ENCODE data around the gene SSU72.
"Not testable (repeated sequence)": the region's sequence is repeated elsewhere in the genome, so short reads cannot be mapped to it uniquely, and the experiment has no call there.

Gene SSU72

DNA sequence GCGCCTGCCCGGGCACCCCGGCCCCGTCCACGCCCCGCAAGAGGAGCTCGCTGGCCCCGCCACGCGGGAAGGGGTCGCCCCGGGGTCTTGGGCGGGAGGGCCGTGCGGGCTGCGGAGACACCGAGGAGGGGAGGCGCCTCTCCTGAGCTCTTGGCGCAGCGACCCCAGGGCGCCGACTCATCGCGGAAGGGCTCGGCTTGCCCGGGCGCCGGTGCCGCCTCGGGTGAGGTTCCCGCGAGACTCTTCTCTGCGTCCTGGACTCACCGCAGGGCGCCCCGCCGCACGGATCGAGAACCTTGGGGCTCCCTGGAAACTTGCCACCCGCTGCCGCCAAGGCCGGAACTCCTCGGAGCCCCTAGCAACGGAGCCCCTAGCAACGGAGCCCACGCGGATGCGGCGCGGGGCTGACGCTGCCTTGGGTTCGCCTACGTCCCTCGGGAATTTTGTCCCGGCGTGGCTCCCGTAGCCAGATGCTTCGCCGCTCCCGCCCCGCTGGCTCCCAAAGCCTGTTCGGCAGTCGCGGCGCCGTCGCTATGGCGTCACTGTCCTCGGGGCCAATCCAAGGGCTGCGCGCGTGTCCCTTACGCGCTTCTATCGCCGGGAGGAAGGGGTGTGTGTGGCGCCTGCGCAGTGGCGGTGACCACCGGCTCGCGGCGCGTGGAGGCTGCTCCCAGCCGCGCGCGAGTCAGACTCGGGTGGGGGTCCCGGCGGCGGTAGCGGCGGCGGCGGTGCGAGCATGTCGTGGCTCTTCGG is 63.0 kb downstream of the SSU72 start, which contains the start of gene ATAD3A:
Gene ATAD3A, plus strand, starts transcription at position 630 of the 753 bp plus-strand sequence. Its CDS starts 107 bp downstream, at position 737.
- Histone ChIP-seq H3K4me1 (ENCODE audit: control insufficient read depth in 1 of 2, insufficient read depth in 2 of 2, low read length in 2 of 2) (peaks cover 0 to 3% of the 10 kb centered on the region in 2 experiments), H2BK12ac (ENCODE audit: low read length) (peak within 1 kb of the TSS; percentile 48), H2BK5ac (ENCODE audit: low read depth, low read length, poor library complexity) (peak within 1 kb of the TSS; percentile 73), H3K36me3 (ENCODE audit: control insufficient read depth in 1 of 2, insufficient read depth in 2 of 2, low read length in 2 of 2) (peaks cover 8 to 14% of the 10 kb centered on the region in 2 experiments), H2AFZ (ENCODE audit: insufficient read depth, low read length, poor library complexity) (peak within 1 kb of the TSS; percentile 77), H3K79me2 (ENCODE audit: control insufficient read depth, insufficient read depth, low read length, poor library complexity) (peaks cover 5% of the 10 kb centered on the region), H3K79me1 (ENCODE audit: low read length) (peaks cover 5% of the 10 kb centered on the region), H4K91ac (ENCODE audit: low read depth, low read length) (peak within 1 kb of the TSS; percentile 90), H3K14ac (ENCODE audit: low read length) (peak within 1 kb of the TSS; percentile 96), H3K23ac (ENCODE audit: low read length) (no peak within 1 kb of the TSS), H3K9ac (ENCODE audit: low read length) (peak within 1 kb of the TSS; percentile 97), H3K27ac (ENCODE audit: low read depth, low read length) (peak within 1 kb of the TSS; percentile 90), H2BK120ac (ENCODE audit: insufficient read depth, low read length, poor library complexity) (peak within 1 kb of the TSS; percentile 34), H3K9me3 (ENCODE audit: insufficient read depth, low read depth, low read length) (no peaks in the 10 kb centered on the region), H3K4me3 (ENCODE audit: low read depth, low read length) (peak within 1 kb of the TSS; percentile 98), H3K4me2 (ENCODE audit: low read length) (peak within 1 kb of the TSS; percentile 86), H3K18ac (ENCODE audit: low read length) (peak within 1 kb of the TSS; percentile 82), H3K4ac (ENCODE audit: low read depth, low read length) (peak within 1 kb of the TSS; percentile 78), H3K27me3 (ENCODE audit: insufficient read depth, low read length) (no peaks in the 10 kb centered on the region), H2AK5ac (ENCODE audit: low read length) (peak within 1 kb of the TSS; percentile 76), H4K12ac (ENCODE audit: low read depth, low read length) (peak within 1 kb of the TSS; percentile 91), H4K8ac (ENCODE audit: low read depth, low read length) (peak within 1 kb of the TSS; percentile 97)
- WGBS (ENCODE audit: extremely low coverage, insufficient coverage, insufficient read length): no CpG with 5 or more reads among the region's 99 CpGs
- peak; percentile 98 to 99 for DNase-seq

DNA sequence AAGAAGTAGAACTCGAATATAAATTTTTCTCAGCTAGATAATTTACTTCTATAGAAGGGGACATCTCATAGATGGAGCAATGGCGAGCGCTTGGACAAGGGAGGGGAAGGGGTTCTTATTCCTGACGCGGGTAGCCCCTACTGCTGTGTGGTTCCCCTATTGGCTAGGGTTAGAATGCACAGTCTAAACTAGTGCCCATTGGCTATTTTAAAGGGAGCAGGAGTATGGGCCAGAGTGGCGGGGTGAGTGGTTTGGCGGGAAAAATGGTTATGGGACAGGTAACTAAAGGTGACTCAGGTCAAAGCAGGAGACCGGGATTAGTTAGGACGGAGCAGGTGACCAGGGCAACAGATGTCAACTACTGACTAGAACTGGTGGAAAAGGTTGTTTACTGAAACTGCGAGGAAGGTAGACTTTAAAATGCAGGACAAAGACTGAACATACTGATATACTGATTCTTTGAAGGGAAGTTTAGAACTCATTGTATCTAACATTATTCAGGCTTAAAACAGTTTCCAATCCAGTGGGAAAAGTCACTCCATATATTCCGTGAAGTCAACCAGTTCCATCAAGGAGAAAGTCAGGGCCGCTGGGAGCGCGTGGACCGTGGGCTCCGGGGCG is 63.6 kb downstream of the SSU72 start:
- no peaks in the 10 kb centered on the region for H3K27me3 ChIP-seq (ENCODE audit: insufficient read depth, low read length)
- WGBS (ENCODE audit: extremely low coverage, insufficient coverage, insufficient read length): no CpG with 5 or more reads among the region's 17 CpGs
- peak overlapping the region; percentile 97 for H3K9ac ChIP-seq (ENCODE audit: low read length)
- peak overlapping the region; percentile 77 for H2AFZ ChIP-seq (ENCODE audit: insufficient read depth, low read length, poor library complexity)
- H3K14ac ChIP-seq (ENCODE audit: low read length): peak overlapping the region; percentile 96
- DNase-seq: peak in 1 of 2 donors; percentile 56
- peak overlapping the region; percentile 34 for H2BK120ac ChIP-seq (ENCODE audit: insufficient read depth, low read length, poor library complexity)
- H4K91ac ChIP-seq (ENCODE audit: low read depth, low read length): peak overlapping the region; percentile 90
- H3K4me3 ChIP-seq (ENCODE audit: low read depth, low read length): peak overlapping the region; percentile 98
- H3K79me2 ChIP-seq (ENCODE audit: control insufficient read depth, insufficient read depth, low read length, poor library complexity): peaks cover 5% of the 10 kb centered on the region
- peaks cover 5% of the 10 kb centered on the region for H3K79me1 ChIP-seq (ENCODE audit: low read length)
- H2BK5ac ChIP-seq (ENCODE audit: low read depth, low read length, poor library complexity): peak overlapping the region; percentile 73
- peaks cover 0 to 3% of the 10 kb centered on the region in 2 experiments for H3K4me1 ChIP-seq (ENCODE audit: control insufficient read depth in 1 of 2, insufficient read depth in 2 of 2, low read length in 2 of 2)
- no peaks in the 10 kb centered on the region for H3K9me3 ChIP-seq (ENCODE audit: insufficient read depth, low read depth, low read length)
- peaks cover 6 to 12% of the 10 kb centered on the region in 2 experiments for H3K36me3 ChIP-seq (ENCODE audit: control insufficient read depth in 1 of 2, insufficient read depth in 2 of 2, low read length in 2 of 2)
- peak overlapping the region; percentile 82 for H3K18ac ChIP-seq (ENCODE audit: low read length)
- peak overlapping the region; percentile 76 for H2AK5ac ChIP-seq (ENCODE audit: low read length)
- no peak overlapping the region for H3K23ac ChIP-seq (ENCODE audit: low read length)
- peak overlapping the region; percentile 91 for H4K12ac ChIP-seq (ENCODE audit: low read depth, low read length)
- peak overlapping the region; percentile 97 for H4K8ac ChIP-seq (ENCODE audit: low read depth, low read length)
- H3K27ac ChIP-seq (ENCODE audit: low read depth, low read length): peak overlapping the region; percentile 90
- H3K4ac ChIP-seq (ENCODE audit: low read depth, low read length): peak overlapping the region; percentile 78
- peak overlapping the region; percentile 48 for H2BK12ac ChIP-seq (ENCODE audit: low read length)
- peak overlapping the region; percentile 86 for H3K4me2 ChIP-seq (ENCODE audit: low read length)

DNA sequence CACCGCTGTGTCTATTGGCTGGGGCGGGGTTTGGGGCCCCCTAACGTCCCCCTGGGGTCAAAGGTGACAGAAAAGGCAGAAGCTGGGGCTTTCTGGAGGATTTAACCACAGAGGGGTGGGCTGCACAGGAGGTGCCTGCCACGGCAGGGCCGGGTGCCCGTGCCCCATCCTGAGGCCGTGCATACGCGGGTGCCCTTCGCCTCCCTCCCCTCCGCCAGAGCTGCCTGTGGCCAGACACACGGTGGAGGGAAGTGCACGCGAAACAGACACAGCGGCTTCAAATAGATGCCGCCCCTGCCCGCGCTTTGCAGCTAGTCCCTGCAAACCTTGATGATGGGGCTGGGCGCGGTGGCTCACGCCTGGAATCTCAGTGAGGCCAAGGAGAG is 65.2 kb downstream of the SSU72 start:
- not testable (repeated sequence) for H3K4ac ChIP-seq (ENCODE audit: low read depth, low read length); DNase-seq; H4K91ac ChIP-seq (ENCODE audit: low read depth, low read length); H2AFZ ChIP-seq (ENCODE audit: insufficient read depth, low read length, poor library complexity); H2BK5ac ChIP-seq (ENCODE audit: low read depth, low read length, poor library complexity); H3K4me3 ChIP-seq (ENCODE audit: low read depth, low read length); H3K79me2 ChIP-seq (ENCODE audit: control insufficient read depth, insufficient read depth, low read length, poor library complexity); H3K4me2 ChIP-seq (ENCODE audit: low read length); H3K18ac ChIP-seq (ENCODE audit: low read length); H3K27me3 ChIP-seq (ENCODE audit: insufficient read depth, low read length); H4K12ac ChIP-seq (ENCODE audit: low read depth, low read length); H2BK120ac ChIP-seq (ENCODE audit: insufficient read depth, low read length, poor library complexity); H3K79me1 ChIP-seq (ENCODE audit: low read length); H3K23ac ChIP-seq (ENCODE audit: low read length); H3K36me3 ChIP-seq (ENCODE audit: control insufficient read depth in 1 of 2, insufficient read depth in 2 of 2, low read length in 2 of 2); H3K9me3 ChIP-seq (ENCODE audit: insufficient read depth, low read depth, low read length); H3K4me1 ChIP-seq (ENCODE audit: control insufficient read depth in 1 of 2, insufficient read depth in 2 of 2, low read length in 2 of 2); H2BK12ac ChIP-seq (ENCODE audit: low read length); H3K9ac ChIP-seq (ENCODE audit: low read length); H3K27ac ChIP-seq (ENCODE audit: low read depth, low read length); H2AK5ac ChIP-seq (ENCODE audit: low read length); H4K8ac ChIP-seq (ENCODE audit: low read depth, low read length); H3K14ac ChIP-seq (ENCODE audit: low read length)
- WGBS (ENCODE audit: extremely low coverage, insufficient coverage, insufficient read length): no CpG with 5 or more reads among the region's 21 CpGs

DNA sequence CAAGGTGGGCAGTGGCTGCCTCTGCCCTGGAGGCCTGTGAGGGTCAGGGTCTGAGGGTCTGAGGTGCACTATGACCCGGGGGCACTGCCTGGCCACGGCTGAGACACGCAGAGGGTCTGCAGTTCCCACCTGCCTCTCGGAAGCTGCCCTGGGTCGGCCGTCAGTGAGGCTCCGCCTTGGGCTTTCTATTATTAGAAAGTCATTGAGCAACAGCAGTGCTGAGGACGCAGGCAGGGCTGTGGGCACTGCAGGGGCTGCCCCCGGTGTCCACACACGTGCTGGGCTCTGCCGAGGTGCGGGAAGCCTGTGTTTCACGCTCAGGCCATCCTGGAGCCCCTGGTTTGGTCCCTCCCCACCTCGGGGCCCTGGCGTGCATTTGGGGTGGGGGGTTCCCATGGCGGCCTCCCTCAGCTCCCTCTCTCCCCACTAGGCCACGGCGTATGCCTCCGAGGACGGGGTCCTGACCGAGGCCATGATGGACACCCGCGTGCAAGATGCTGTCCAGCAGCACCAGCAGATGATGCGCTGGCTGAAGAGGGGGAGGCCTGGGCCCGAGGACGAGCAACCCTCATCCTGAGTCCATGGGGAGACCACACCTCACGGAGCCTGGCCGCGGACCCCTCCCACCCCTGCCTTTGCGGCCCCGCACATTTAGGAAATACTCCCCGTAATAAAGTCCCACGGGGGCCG is 65.7 kb downstream of the SSU72 start:
- H4K91ac ChIP-seq (ENCODE audit: low read depth, low read length); H2BK120ac ChIP-seq (ENCODE audit: insufficient read depth, low read length, poor library complexity); H3K36me3 ChIP-seq (ENCODE audit: control insufficient read depth in 1 of 2, insufficient read depth in 2 of 2, low read length in 2 of 2); H4K8ac ChIP-seq (ENCODE audit: low read depth, low read length); H3K23ac ChIP-seq (ENCODE audit: low read length); H2AK5ac ChIP-seq (ENCODE audit: low read length); H2AFZ ChIP-seq (ENCODE audit: insufficient read depth, low read length, poor library complexity); H3K4ac ChIP-seq (ENCODE audit: low read depth, low read length); H2BK5ac ChIP-seq (ENCODE audit: low read depth, low read length, poor library complexity); H3K79me1 ChIP-seq (ENCODE audit: low read length); H3K27ac ChIP-seq (ENCODE audit: low read depth, low read length); DNase-seq; H2BK12ac ChIP-seq (ENCODE audit: low read length); H3K18ac ChIP-seq (ENCODE audit: low read length); H3K4me3 ChIP-seq (ENCODE audit: low read depth, low read length); H3K9ac ChIP-seq (ENCODE audit: low read length); H3K14ac ChIP-seq (ENCODE audit: low read length); H3K4me1 ChIP-seq (ENCODE audit: control insufficient read depth in 1 of 2, insufficient read depth in 2 of 2, low read length in 2 of 2); H3K79me2 ChIP-seq (ENCODE audit: control insufficient read depth, insufficient read depth, low read length, poor library complexity); H3K9me3 ChIP-seq (ENCODE audit: insufficient read depth, low read depth, low read length); H3K27me3 ChIP-seq (ENCODE audit: insufficient read depth, low read length); H4K12ac ChIP-seq (ENCODE audit: low read depth, low read length); H3K4me2 ChIP-seq (ENCODE audit: low read length): not testable (repeated sequence)
- WGBS (ENCODE audit: extremely low coverage, insufficient coverage, insufficient read length): no CpG with 5 or more reads among the region's 34 CpGs
